Transverse colon (tissue), 4 donors: ENCODE data around the gene DHRS4. TPM values are rescaled to one million over a fixed set of nuclear protein-coding genes. Genes with fewer than 3 reads are reported as not detected.
"Not testable (repeated sequence)": the region's sequence is repeated elsewhere in the genome, so short reads cannot be mapped to it uniquely, and the experiment has no call there.

Experiments used
- DNase-seq: peaks from one replicate; pipeline ENCODE4 v3.0.0-alpha.2; 2019
- H3K27ac ChIP-seq, 4 donors: fragments of 200-600 bp; sonication (generic); 2 replicates each; pipeline ENCODE4 v1.5.1; 2016 to 2018; ENCODE audit warnings: inconsistent platforms in 4 of 4
- H3K27me3 ChIP-seq: fragments of 200-600 bp; sonication (generic); 2 replicates; pipeline ENCODE4 v1.5.1; 2017; ENCODE audit warnings: inconsistent platforms
- H3K36me3 ChIP-seq, 4 donors: fragments of 200-600 bp; sonication (generic); 2 replicates each; pipeline ENCODE4 v1.5.1; 2017 to 2019; ENCODE audit warnings: inconsistent platforms in 4 of 4
- H3K4me1 ChIP-seq, 4 donors: fragments of 200-600 bp; sonication (generic); 2 replicates each; pipeline ENCODE4 v1.5.1; 2017 to 2020; ENCODE audit warnings: inconsistent platforms in 4 of 4
- H3K4me3 ChIP-seq, 4 donors: fragments of 200-600 bp; sonication (generic); 1 replicate in 1 of 4; 2 replicates in 3 of 4; pipeline versions ENCODE4 v1.5.1 to v1.6.1; 2017 to 2019; ENCODE audit warnings: inconsistent platforms in 4 of 4
- H3K9me3 ChIP-seq, 2 donors: fragments of 200-600 bp; sonication (generic); 2 replicates each; pipeline ENCODE4 v1.5.1; 2017 to 2019; ENCODE audit warnings: inconsistent platforms in 2 of 2
- POLR2A ChIP-seq: fragments of 450-650 bp; IDR thresholded peaks from one replicate; pipeline ENCODE4 v1.6.1; 2016; ENCODE audit warnings: antibody characterized with exemption, mild to moderate bottlenecking, moderate library complexity
- POLR2AphosphoS5 ChIP-seq, 3 donors: sonication (generic); formaldehyde crosslinking; IDR thresholded peaks; one replicate each; pipeline ENCODE4 v1.6.1; 2016; ENCODE audit warnings: antibody characterized with exemption in 3 of 3
- WGBS, 2 donors: methylation state at CpG; one replicate each; pipeline ENCODE4 v1.1.5; 2018; ENCODE audit warnings: low coverage in 1 of 2; 5-methylcytosine and 5-hydroxymethylcytosine counted together
- in situ Hi-C, 4 donors: fragments of 200-750 bp; cut with MboI; loops; one replicate each; pipeline versions ENCODE4 v1.15.0 to v1.15.1; 2017; ENCODE audit warnings: low sequenced_read_pairs in 3 of 4, low pct_ligation_motif_present in 1 of 4, low pct_unique_long_range_greater_than_20kb in 1 of 4
- intact Hi-C: fragments of 100-400 bp; cut with DNase I; formaldehyde crosslinking; loops from one replicate; pipeline ENCODE4 v1.15.1; 2023; ENCODE audit warnings: low total_unique reads
- total RNA-seq, 4 donors: library from RNA; depleted of rRNA; stranded (reverse); fragments of >200 nt; gene quantifications; one replicate each; pipeline ENCODE4 v1.1.0, GENCODE V29; 2016

Gene DHRS4
- total RNA-seq, 4 donors from 2014 or later = 29.9 to 54.9 (median 42.6) TPM

DNA sequence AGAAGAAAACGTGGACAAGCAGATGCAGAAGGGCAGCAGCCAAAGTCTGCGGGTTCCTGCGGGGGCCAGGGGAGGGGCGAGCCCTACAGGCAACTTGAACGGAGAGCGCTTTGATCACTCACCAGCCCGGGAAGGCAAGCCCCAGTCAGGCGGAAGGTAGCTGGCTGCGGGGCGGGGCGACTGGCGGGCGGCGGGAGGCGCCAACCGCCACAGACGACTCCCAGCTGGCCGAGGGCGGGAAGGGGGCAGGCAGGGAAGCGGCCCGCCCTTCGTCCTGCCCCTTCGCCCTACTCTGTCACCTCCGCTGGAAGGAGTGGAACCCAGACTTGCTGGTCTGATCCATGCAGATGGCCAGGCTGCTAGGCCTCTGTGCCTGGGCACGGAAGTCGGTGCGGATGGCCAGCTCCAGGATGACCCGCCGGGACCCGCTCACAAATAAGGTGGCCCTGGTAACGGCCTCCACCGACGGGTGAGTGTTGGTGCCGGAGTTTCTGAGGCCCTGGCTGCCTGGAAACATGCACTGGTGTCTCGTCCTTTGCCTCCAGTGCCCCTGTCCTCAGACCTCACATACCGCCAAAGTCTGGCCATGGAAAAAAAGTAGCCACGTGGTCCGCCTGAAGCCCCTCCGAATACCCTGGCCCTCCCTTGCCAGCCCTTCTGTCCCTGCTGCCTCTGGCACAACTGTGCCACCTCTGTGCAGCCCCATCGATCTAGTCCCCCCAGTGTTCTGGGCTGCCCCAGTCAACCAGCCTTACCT lies 35.2 kb downstream of the DHRS4 start, which contains the start of gene DHRS4L2:
TSS of gene DHRS4L2 (plus strand) at position 323 of the 757 bp plus-strand sequence. CDS start at position 342, 19 bp downstream.
- in situ Hi-C loops = loop anchor here in 1 of 4 donors (5.0 kb wide), 1 partner anchor 49 kb away; no protein-coding TSS in a partner anchor
- DNase-seq = peak; percentile 94
- peak; percentile 19 to 91 (median 58) for TF ChIP-seq POLR2AphosphoS5 (IDR thresholded peaks at IDR 0.05)
- peak; percentile 26 for TF ChIP-seq POLR2A
- H3K36me3 ChIP-seq, H3K27me3 ChIP-seq, intact Hi-C loops, H3K9me3 ChIP-seq: not testable (repeated sequence)
- peak within 1 kb of the TSS; percentile 79 to 89 (median 80) for H3K27ac ChIP-seq
- H3K4me3 ChIP-seq = peak within 1 kb of the TSS; percentile 7 to 41 (median 26)
- peaks cover 4 to 30% (median 23%) of the 10 kb centered on the region in 4 donors for H3K4me1 ChIP-seq
- WGBS, 2 donors = 3% methylated on average over 33 of the region's 40 CpGs; no CpG with 5 or more reads in 1 of the 2 donors

DNA sequence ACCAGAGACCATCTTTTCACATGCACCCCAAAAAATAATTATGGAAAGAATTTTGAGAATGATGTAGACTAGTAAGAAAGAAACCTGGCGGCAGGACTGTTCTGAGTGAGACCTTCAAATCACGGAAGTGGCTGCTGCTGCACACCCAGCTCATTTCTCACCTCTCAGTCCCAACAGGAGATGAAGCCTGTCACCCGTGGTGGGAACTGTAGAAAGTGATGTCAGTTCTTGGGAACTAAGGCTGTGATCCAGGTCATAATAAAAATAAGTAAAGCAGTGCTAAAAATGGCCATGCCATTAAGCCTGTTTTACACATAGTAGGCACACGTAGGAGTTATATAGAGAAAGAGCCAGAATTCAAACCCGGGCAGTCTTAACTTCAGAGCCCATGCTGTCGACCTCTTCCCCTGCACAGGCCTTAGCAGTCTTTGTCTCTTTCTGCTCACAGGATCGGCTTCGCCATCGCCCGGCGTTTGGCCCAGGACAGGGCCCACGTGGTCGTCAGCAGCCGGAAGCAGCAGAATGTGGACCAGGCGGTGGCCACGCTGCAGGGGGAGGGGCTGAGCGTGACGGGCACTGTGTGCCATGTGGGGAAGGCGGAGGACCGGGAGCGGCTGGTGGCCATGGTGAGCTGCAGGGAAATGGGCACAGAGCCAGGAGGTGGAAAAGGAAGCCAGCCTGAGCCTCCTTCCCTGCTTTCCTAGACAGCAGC lies 36.3 kb downstream of the DHRS4 start:
- peak overlapping the region in 1 of 4 donors; percentile 32 for H3K4me3 ChIP-seq
- H3K9me3 ChIP-seq, H3K36me3 ChIP-seq, H3K27me3 ChIP-seq, intact Hi-C loops: not testable (repeated sequence)
- 62% methylated on average over 21 of the region's 21 CpGs; no CpG with 5 or more reads in 1 of the 2 donors for WGBS, 2 donors
- DNase-seq = peak; percentile 89
- TF ChIP-seq POLR2AphosphoS5 (IDR thresholded peaks at IDR 0.05) = peak in 1 of 3 donors; percentile 62
- in situ Hi-C loops = loop anchor here in 1 of 4 donors (5.0 kb wide), 1 partner anchor 47 kb away; no protein-coding TSS in a partner anchor
- H3K27ac ChIP-seq = peak overlapping the region; percentile 79 to 89 (median 80)
- peaks cover 4 to 28% (median 23%) of the 10 kb centered on the region in 4 donors for H3K4me1 ChIP-seq

DNA sequence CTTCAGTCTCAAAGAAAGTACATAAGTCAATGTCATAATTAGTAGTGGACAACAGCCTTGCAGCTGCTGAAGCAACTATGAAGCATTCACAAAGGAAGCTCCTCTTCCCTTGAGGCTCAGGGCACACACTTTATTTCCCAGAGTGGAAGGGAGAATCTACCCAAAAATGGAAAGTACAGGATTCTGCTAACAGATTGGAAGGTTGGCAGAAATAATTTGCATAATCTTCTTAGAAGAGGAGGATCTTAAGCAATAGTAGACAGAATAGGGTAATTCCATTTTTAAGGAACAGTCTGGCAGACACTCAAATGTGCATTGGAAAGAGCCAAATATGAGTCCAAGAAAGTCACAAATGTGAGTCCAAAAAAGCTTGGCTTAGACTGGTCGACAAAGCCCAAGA lies 37.4 kb downstream of the DHRS4 start:
- H3K27me3 ChIP-seq, H3K4me3 ChIP-seq, DNase-seq, H3K9me3 ChIP-seq, intact Hi-C loops, H3K36me3 ChIP-seq, H3K27ac ChIP-seq, in situ Hi-C loops: not testable (repeated sequence)
- peaks cover 4 to 27% (median 23%) of the 10 kb centered on the region in 4 donors for H3K4me1 ChIP-seq
- WGBS, 2 donors = 75% methylated on average over 1 of the region's 1 CpG; no CpG with 5 or more reads in 1 of the 2 donors

DNA sequence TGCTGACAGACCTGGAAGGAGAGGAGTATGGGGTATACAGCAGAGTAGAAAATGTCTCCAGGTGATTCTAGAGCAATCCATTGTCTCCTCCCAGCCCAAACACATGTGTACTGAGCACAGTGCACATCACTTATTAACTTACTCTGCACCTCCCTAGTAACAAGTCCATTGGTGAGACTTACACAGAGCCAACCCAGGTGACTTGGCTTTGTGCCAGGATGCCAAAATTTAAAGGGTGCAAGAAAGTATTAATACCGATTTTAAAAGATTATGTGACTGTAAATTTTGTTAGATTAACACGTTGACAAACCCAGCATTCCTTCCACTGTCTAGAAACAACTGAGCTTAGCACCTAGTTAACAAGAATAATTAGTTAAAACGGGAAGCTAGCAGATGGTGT lies 39.5 kb downstream of the DHRS4 start:
- in situ Hi-C loops = not testable (repeated sequence)

DNA sequence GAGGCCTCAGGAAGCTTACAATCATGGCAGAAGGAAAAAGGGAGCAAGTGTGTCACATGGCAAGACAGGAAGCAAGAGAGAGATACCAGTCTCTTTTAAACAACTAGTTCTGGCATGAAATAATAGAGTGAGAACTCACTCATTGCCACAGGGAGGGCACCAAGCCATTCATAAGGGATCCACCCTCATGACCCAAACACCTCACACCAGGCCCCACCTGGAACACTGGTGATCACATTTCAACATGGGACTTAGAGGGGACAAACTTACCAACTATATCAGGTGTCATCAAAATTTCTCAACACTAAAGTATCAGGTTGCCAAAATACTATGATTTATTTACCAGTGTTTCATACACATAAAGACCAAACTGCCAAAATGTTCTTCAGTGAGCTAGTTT lies 42.4 kb downstream of the DHRS4 start:
- in situ Hi-C loops, intact Hi-C loops, H3K27ac ChIP-seq: not testable (repeated sequence)

More for the DNA sequence above, 39.5 kb downstream of the DHRS4 start:
- H3K36me3 ChIP-seq, H3K27me3 ChIP-seq, H3K4me3 ChIP-seq, H3K27ac ChIP-seq, H3K9me3 ChIP-seq, intact Hi-C loops, DNase-seq: not testable (repeated sequence)
- WGBS, 2 donors = 82 to 100% methylated on average over 1 to 3 of the region's 3 CpGs
- H3K4me1 ChIP-seq = peaks cover 4 to 13% (median 10%) of the 10 kb centered on the region in 4 donors

DNA sequence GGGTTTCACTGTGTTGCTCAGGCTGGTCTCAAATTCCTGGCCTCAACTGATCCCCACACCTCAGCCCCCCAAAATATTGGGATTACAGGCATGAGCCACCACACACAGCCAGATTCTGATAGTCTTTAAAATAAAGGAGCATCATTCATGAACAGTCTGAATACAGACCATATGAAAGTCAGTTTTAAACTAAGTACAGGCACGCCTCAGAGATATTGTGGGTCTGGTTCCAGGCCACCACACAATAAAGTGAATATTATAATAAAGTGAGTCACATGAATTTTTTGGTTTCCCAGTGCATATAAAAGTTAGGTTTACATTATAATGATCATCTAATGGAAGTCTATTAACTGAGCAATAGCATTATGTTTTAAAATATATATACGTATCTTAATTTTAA lies 43.3 kb downstream of the DHRS4 start:
- in situ Hi-C loops, DNase-seq, H3K4me3 ChIP-seq, H3K27me3 ChIP-seq, H3K27ac ChIP-seq, H3K36me3 ChIP-seq, H3K9me3 ChIP-seq, intact Hi-C loops, H3K4me1 ChIP-seq: not testable (repeated sequence)
- WGBS, 2 donors = 79% methylated on average over 1 of the region's 2 CpGs; no CpG with 5 or more reads in 1 of the 2 donors

More for the DNA sequence above, 42.4 kb downstream of the DHRS4 start:
- DNase-seq, H3K4me3 ChIP-seq, H3K4me1 ChIP-seq, H3K27me3 ChIP-seq, H3K36me3 ChIP-seq, H3K9me3 ChIP-seq: not testable (repeated sequence)

DNA sequence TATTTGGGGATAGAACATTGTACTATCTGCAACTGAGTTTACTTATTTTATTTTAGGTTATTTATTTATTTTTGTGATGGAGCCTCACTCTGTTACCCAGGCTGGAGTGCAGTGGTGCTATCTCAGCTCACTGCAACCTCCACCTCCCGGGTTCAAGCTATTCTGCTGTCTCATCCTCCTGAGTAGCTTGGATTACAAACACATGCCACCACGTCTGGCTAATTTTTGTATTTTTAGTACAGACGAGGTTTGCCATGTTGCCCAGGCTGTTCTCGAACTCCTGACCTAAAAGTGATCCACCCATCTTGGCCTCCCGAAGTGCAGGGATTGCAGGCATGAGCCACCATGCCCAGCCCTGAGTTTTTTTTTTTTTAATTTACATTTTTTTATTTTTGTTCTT lies 46.1 kb downstream of the DHRS4 start:
- DNase-seq, in situ Hi-C loops, H3K4me3 ChIP-seq, intact Hi-C loops, H3K9me3 ChIP-seq, H3K27ac ChIP-seq, H3K36me3 ChIP-seq, H3K27me3 ChIP-seq, H3K4me1 ChIP-seq: not testable (repeated sequence)
- WGBS, 2 donors = 100% methylated on average over 2 of the region's 5 CpGs; no CpG with 5 or more reads in 1 of the 2 donors

DNA sequence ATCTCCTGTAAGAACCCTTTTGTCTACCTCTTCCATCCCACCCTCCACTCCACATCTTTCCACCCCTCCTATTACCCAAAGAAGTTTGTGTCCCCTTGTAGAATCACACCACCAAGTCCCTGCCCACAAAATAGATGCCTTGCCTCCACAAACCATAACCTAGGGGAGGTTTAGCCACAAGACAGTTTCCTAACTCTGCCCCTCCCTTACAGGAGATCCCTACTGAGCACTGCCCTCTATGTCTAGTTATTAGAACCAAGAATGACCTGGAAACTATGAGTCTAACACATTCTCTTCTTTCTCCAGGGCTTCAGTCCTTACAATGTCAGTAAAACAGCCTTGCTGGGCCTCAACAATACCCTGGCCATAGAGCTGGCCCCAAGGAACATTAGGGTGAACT lies 47.5 kb downstream of the DHRS4 start:
- H3K27me3 ChIP-seq, H3K4me3 ChIP-seq, in situ Hi-C loops, H3K4me1 ChIP-seq, intact Hi-C loops, H3K9me3 ChIP-seq, H3K27ac ChIP-seq, DNase-seq, H3K36me3 ChIP-seq: not testable (repeated sequence)

DNA sequence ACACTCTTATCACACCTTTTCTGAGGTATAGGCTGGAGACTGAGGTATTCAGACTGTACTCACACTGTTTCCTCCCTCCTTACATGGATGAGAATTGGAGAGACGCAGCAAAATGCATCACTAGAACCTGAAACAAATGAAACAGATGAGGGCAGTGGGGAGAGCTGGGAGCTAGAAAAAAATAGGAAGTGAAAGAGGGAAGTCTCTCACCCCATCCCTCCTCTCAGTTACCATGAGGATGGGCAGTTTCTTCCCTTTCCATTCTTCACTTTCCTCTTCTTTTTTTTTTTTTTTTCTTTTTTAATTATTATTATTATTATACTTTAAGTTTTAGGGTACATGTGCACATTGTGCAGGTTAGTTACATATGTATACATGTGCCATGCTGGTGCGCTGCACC lies 48.1 kb downstream of the DHRS4 start:
- H3K9me3 ChIP-seq, H3K36me3 ChIP-seq, in situ Hi-C loops, intact Hi-C loops, DNase-seq, H3K4me1 ChIP-seq, H3K27me3 ChIP-seq, H3K27ac ChIP-seq, H3K4me3 ChIP-seq: not testable (repeated sequence)
- WGBS, 2 donors = no CpG with 5 or more reads among the region's 2 CpGs

DNA sequence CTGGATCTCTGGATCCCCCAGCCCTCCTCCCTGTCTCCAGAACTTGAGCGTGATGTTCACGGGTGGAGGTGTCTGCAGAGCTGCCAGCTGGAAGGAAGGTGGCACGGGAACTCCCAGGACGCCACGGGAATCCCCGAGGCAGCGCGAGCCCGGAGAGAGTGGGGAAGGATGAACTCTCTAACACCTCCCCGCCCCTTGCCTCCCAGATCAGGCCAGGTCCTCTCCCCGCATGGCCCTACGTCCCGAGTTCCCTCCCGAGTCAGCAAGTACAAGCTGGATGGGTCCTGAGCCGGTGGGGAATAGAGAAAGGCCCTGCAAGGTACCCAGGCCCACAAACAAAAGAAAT lies 52.9 kb downstream of the DHRS4 start:
- H3K27me3 ChIP-seq, H3K4me1 ChIP-seq, H3K36me3 ChIP-seq, intact Hi-C loops, in situ Hi-C loops, H3K9me3 ChIP-seq, DNase-seq: not testable (repeated sequence)
- WGBS, 2 donors = no CpG with 5 or more reads among the region's 15 CpGs
- peak overlapping the region in 3 of 4 donors; percentile 56 to 73 (median 61) for H3K27ac ChIP-seq
- H3K4me3 ChIP-seq = peak overlapping the region in 3 of 4 donors; percentile 40 to 45 (median 41)
